ENCODE results near the gene EPN2. TPM values are rescaled to one million over a fixed set of nuclear protein-coding genes. Genes with fewer than 3 reads are reported as not detected.

Gene EPN2
- total RNA-seq, 4 donors from 2014 or later = 30.7 to 156 (median 45.1) TPM

DNA sequence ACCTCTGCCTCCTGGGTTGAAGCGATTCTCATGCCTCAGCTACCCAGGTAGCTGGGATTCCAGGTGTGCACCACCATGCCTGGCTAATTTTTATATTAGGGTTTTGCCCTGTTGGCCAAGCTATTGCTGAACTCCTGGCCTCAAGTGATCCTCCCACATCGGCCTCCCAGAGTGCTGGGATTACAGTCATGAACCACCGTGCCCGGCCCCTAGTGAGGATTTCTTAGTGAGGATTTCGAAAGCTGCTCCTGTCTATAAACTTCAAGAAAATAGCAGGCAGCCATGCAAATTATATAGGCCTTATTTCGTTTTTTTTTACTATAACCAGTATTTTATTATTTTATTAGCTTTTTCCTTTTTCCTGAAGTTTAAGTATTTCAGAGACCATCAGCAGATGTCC is 41.6 kb downstream of the EPN2 start:
- 96 to 98% methylated on average over 4 to 5 of the region's 6 CpGs for WGBS, 2 donors (ENCODE audit: low coverage in 1 of 2)
- H3K4me3 ChIP-seq = no peak overlapping the region
- H3K27ac ChIP-seq = peak overlapping the region in 1 of 4 donors; percentile 22
- H3K9me3 ChIP-seq = no peaks in the 10 kb centered on the region
- no peaks in the 10 kb centered on the region for H3K27me3 ChIP-seq
- TF ChIP-seq CTCF (IDR thresholded peaks at IDR 0.05) (no peak), POLR2A (IDR thresholded peaks at IDR 0.05) (no peak), POLR2AphosphoS5 (IDR thresholded peaks at IDR 0.05) (no peak), EP300 (IDR thresholded peaks at IDR 0.05) (no peak)
- peaks cover 0 to 60% (median under 1%) of the 10 kb centered on the region in 3 donors for H3K4me1 ChIP-seq
- H3K36me3 ChIP-seq = peaks cover 0 to 17% of the 10 kb centered on the region in 2 donors
- ATAC-seq = no peak

DNA sequence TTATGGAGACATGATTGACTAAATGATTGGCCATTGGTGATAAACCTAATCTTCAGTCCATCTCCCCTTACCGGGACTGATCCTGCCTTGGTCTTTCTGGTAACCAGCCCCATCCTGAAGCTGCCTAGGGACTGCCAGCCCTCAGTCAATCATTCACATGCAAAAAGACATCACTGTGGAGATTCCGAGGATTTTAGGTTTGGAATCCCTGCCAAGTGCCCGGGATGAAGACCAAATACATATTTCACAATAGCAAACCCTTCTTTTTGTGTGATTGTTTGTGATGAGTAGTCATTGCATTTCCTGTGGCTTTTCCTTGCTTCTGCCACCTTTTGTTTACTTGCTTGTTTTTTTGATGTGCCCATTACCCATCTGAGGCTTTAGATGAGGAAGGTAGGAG is 44.0 kb downstream of the EPN2 start:
- Histone ChIP-seq H3K4me3 (no peak overlapping the region), H3K27ac (peak overlapping the region in 2 of 4 donors; percentile 12 to 20), H3K36me3 (peaks cover 0 to 15% of the 10 kb centered on the region in 2 donors), H3K27me3 (no peaks in the 10 kb centered on the region), H3K4me1 (peaks cover 0 to 70% (median 19%) of the 10 kb centered on the region in 3 donors), H3K9me3 (no peaks in the 10 kb centered on the region)
- 40 to 71% methylated on average over 1 to 3 of the region's 3 CpGs for WGBS, 2 donors (ENCODE audit: low coverage in 1 of 2)
- no peak for TF ChIP-seq POLR2A (IDR thresholded peaks at IDR 0.05)
- TF ChIP-seq CTCF (IDR thresholded peaks at IDR 0.05) = no peak
- no peak for TF ChIP-seq POLR2AphosphoS5 (IDR thresholded peaks at IDR 0.05)
- no peak for TF ChIP-seq EP300 (IDR thresholded peaks at IDR 0.05)
- no peak for ATAC-seq

- 64 to 77% methylated on average over 3 of the region's 3 CpGs for WGBS, 2 donors (ENCODE audit: low coverage in 1 of 2)
- H3K4me3 ChIP-seq = no peak overlapping the region
- H3K27me3 ChIP-seq = no peaks in the 10 kb centered on the region
- H3K36me3 ChIP-seq = peaks cover 0 to 24% of the 10 kb centered on the region in 2 donors
- H3K4me1 ChIP-seq = peaks cover 0 to 94% (median 34%) of the 10 kb centered on the region in 3 donors
- H3K9me3 ChIP-seq = no peaks in the 10 kb centered on the region
- no peak for ATAC-seq
- H3K27ac ChIP-seq = peak overlapping the region in 1 of 4 donors; percentile 13
- TF ChIP-seq EP300 (IDR thresholded peaks at IDR 0.05) (no peak), POLR2A (IDR thresholded peaks at IDR 0.05) (no peak), POLR2AphosphoS5 (IDR thresholded peaks at IDR 0.05) (no peak), CTCF (IDR thresholded peaks at IDR 0.05) (no peak)
These were observed 47.1 kb downstream of the EPN2 start for GRCh38 chr17:19284005-19284959.

DNA sequence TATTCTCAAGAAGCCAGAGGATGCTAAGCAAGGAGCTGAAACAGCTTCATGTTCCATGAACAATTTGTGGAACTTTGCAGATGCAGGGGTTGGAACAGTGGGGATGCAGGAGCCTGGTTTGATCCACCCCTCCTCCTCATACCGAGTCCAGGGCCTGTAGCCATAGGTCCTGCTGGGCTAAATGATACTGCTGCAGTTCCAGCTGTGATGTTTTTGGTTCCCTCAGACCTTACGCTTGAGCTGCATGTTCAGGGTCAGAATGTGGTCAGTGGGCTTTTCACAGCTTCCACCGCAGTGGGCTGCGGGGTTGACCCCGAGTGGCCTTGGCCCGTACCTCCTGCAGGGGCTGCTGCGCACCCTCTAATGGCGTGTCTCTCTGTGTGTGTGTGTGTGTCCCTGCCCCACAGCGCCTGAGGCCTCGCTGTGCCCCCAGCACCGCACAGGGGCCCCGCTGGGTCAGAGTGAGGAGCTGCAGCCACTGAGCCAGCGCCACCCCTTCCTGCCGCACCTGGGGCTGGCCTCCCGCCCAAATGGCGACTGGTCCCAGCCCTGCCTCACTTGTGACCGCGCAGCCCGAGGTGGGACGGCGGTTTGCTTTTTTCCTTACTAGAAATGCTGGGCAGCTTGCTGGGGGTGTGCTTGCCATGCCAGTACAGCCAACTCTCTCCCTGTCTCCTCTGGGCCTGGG is 48.2 kb downstream of the EPN2 start:
- TF ChIP-seq POLR2A (IDR thresholded peaks at IDR 0.05) (no peak), POLR2AphosphoS5 (IDR thresholded peaks at IDR 0.05) (no peak)
- peaks cover 2 to 93% (median 40%) of the 10 kb centered on the region in 3 donors for H3K4me1 ChIP-seq
- ATAC-seq = no peak
- no peaks in the 10 kb centered on the region for H3K27me3 ChIP-seq
- no peak overlapping the region for H3K4me3 ChIP-seq
- peaks cover 0 to 24% of the 10 kb centered on the region in 2 donors for H3K36me3 ChIP-seq
- WGBS, 2 donors (ENCODE audit: low coverage in 1 of 2) = 70 to 86% methylated on average over 1 to 5 of the region's 21 CpGs
- H3K9me3 ChIP-seq = no peaks in the 10 kb centered on the region
- peak overlapping the region in 3 of 4 donors; percentile 29 to 71 (median 58) for H3K27ac ChIP-seq

DNA sequence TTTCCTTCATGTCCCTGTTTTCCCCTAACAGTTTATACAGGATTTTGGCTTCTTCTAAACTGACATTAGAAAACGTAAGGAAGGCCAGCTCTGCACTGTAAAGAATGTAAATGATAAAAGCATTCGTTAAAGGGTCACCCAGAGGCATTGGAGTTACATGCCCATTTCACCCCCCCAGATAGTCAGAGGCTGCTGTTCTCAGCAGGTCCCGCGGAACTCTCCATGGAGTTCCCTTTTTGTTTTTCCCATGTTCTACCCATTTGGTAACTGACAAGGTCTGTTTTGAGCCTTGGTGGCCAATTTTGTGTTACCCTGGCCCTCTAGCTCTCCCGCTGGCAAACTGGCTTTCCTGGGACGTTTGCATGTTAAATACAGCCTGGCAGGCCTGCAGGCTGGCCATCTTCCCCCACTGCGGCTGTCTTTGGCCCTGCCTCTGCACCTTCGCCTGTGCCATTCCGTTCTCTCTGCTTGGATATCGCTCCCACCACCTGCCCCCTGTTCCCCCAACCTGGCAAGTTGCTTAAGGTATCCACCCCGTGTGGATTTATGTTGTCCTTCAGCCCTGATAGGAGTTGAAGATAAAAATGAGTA is 49.7 kb downstream of the EPN2 start:
- TF ChIP-seq CTCF (IDR thresholded peaks at IDR 0.05) = peak in 1 of 4 experiments; percentile 3
- no peak for TF ChIP-seq POLR2AphosphoS5 (IDR thresholded peaks at IDR 0.05)
- TF ChIP-seq EP300 (IDR thresholded peaks at IDR 0.05) = no peak
- no peak for ATAC-seq
- Histone ChIP-seq H3K27ac (peak overlapping the region in 3 of 4 donors; percentile 40 to 71 (median 58)), H3K36me3 (peaks cover 0 to 24% of the 10 kb centered on the region in 2 donors), H3K27me3 (no peaks in the 10 kb centered on the region), H3K4me1 (peaks cover 2 to 93% (median 49%) of the 10 kb centered on the region in 3 donors), H3K9me3 (no peaks in the 10 kb centered on the region), H3K4me3 (no peak overlapping the region)
- WGBS, 2 donors (ENCODE audit: low coverage in 1 of 2) = 33 to 44% methylated on average over 5 to 11 of the region's 11 CpGs
